Measurements from ENCODE around the gene MAEL. TPM values are rescaled to one million over a fixed set of nuclear protein-coding genes. Genes with fewer than 3 reads are reported as not detected.

MAEL gene
- total RNA-seq, 2 donors from 2014 or later, result 0.23 TPM; not detected in 1

GRCh38 chr1:167051907-167052306 lies 62.8 kb downstream of the MAEL start:
- intact Hi-C loops (cut with DNase I), result loop anchor here (2.0 to 10.0 kb wide), 2 partner anchors 129 to 167 kb away; no protein-coding TSS in a partner anchor

GRCh38 chr1:167052389-167052788 lies 63.3 kb downstream of the MAEL start:
- no peak for DNase-seq (ENCODE audit: low spot score)
- intact Hi-C loops (cut with DNase I), result loop anchor here (2.0 to 10.0 kb wide), 2 partner anchors 130 to 168 kb away; no protein-coding TSS in a partner anchor

More at GRCh38 chr1:167051907-167052306, 62.8 kb downstream of the MAEL start:
- DNase-seq (ENCODE audit: low spot score), result no peak

GRCh38 chr1:167054531-167054930 lies 65.5 kb downstream of the MAEL start:
- intact Hi-C loops (cut with DNase I), result loop anchor here in 1 of 2 donors (10.0 kb wide), 1 partner anchor 170 kb away; no protein-coding TSS in a partner anchor
- DNase-seq (ENCODE audit: low spot score), result no peak

- no peak for DNase-seq (ENCODE audit: low spot score)
- intact Hi-C loops (cut with DNase I), result loop anchor here in 1 of 2 donors (10.0 kb wide), 1 partner anchor 170 kb away; no protein-coding TSS in a partner anchor
Measured at GRCh38 chr1:167054946-167055630, 66.0 kb downstream of the MAEL start.

GRCh38 chr1:167056529-167057231 lies 67.6 kb downstream of the MAEL start:
- DNase-seq (ENCODE audit: low spot score), result no peak
- intact Hi-C loops (cut with DNase I), result loop anchor here in 1 of 2 donors (10.0 kb wide), 1 partner anchor 172 kb away; no protein-coding TSS in a partner anchor

GRCh38 chr1:167057241-167057688 lies 68.2 kb downstream of the MAEL start:
- no peak for DNase-seq (ENCODE audit: low spot score)
- intact Hi-C loops (cut with DNase I), result loop anchor here in 1 of 2 donors (10.0 kb wide), 1 partner anchor 172 kb away; no protein-coding TSS in a partner anchor

GRCh38 chr1:167059045-167059808 lies 70.1 kb downstream of the MAEL start:
- DNase-seq (ENCODE audit: low spot score), result peak; percentile 88
- intact Hi-C loops (cut with DNase I), result loop anchor here in 1 of 2 donors (10.0 kb wide), 1 partner anchor 174 kb away; no protein-coding TSS in a partner anchor

- intact Hi-C loops (cut with DNase I), result loop anchor here (10.0 kb wide), 3 partner anchors 175 to 475 kb away; no protein-coding TSS in a partner anchor
Measured at GRCh38 chr1:167059809-167060107, 70.7 kb downstream of the MAEL start.

GRCh38 chr1:167060141-167061072 lies 71.3 kb downstream of the MAEL start:
- intact Hi-C loops (cut with DNase I), result loop anchor here in 1 of 2 donors (10.0 kb wide), 2 partner anchors 384 to 474 kb away; no protein-coding TSS in a partner anchor
- DNase-seq (ENCODE audit: low spot score), result no peak

More at GRCh38 chr1:167059809-167060107, 70.7 kb downstream of the MAEL start:
- no peak for DNase-seq (ENCODE audit: low spot score)

GRCh38 chr1:167061073-167061464 lies 72.0 kb downstream of the MAEL start:
- no peak for DNase-seq (ENCODE audit: low spot score)
- intact Hi-C loops (cut with DNase I), result loop anchor here in 1 of 2 donors (10.0 kb wide), 2 partner anchors 384 to 474 kb away; no protein-coding TSS in a partner anchor

GRCh38 chr1:167064621-167065020 lies 75.5 kb downstream of the MAEL start:
- intact Hi-C loops (cut with DNase I), result loop anchor here (5.0 to 10.0 kb wide), 3 partner anchors 378 to 470 kb away; no protein-coding TSS in a partner anchor
- no peak for DNase-seq (ENCODE audit: low spot score)

- no peak for DNase-seq (ENCODE audit: low spot score)
- intact Hi-C loops (cut with DNase I), result loop anchor here (5.0 to 10.0 kb wide), 3 partner anchors 377 to 469 kb away; no protein-coding TSS in a partner anchor
Measured at GRCh38 chr1:167065471-167065870, 76.4 kb downstream of the MAEL start.

GRCh38 chr1:167066333-167067122 lies 77.4 kb downstream of the MAEL start:
- DNase-seq (ENCODE audit: low spot score), result peak; percentile 93
- intact Hi-C loops (cut with DNase I), result loop anchor here (5.0 to 10.0 kb wide), 3 partner anchors 376 to 468 kb away; no protein-coding TSS in a partner anchor

GRCh38 chr1:167067904-167068303 lies 78.8 kb downstream of the MAEL start:
- intact Hi-C loops (cut with DNase I), result loop anchor here (5.0 to 10.0 kb wide), 3 partner anchors 374 to 467 kb away; no protein-coding TSS in a partner anchor
- no peak for DNase-seq (ENCODE audit: low spot score)

GRCh38 chr1:167068761-167069160 lies 79.7 kb downstream of the MAEL start:
- DNase-seq (ENCODE audit: low spot score), result no peak
- intact Hi-C loops (cut with DNase I), result loop anchor here (5.0 to 10.0 kb wide), 3 partner anchors 374 to 466 kb away; no protein-coding TSS in a partner anchor

GRCh38 chr1:167071286-167071685 lies 82.2 kb downstream of the MAEL start:
- intact Hi-C loops (cut with DNase I), result no loop called here
- DNase-seq (ENCODE audit: low spot score), result no peak

Measured in posterior vena cava (tissue), 2 donors.